ENCODE results near the gene ZNF641. TPM values are rescaled to one million over a fixed set of nuclear protein-coding genes. Genes with fewer than 3 reads are reported as not detected.

Gene ZNF641
- polyA plus RNA-seq, 2 of the 4 experiments (the other 2 are of a cell fraction), result 9.1 to 11.8 TPM

DNA sequence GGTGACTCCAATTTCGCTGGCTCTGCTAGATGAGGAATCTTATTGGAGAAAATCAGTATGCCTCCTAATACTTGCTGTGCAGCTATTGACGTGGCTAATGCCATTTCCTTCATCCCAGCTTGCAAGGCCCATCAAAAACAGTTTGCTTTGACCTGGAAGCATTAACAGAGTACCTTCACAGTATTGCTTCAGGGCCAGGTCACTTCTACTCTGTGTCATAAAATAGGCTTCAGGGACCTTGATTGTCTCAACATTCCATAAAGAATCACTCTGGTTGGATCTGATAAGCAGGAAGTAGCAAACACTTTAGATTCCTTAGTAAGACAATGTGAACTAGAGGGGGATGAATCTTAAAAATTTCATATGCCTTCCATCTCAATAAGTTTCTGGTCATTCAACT lies 26.9 kb upstream of the ZNF641 start:
- Histone ChIP-seq H3K4me2 (no peak overlapping the region), H3K4me3 (no peak overlapping the region), H3K27ac (no peak overlapping the region), H3K9me3 (peaks cover 2% of the 10 kb centered on the region; the same call in 1 of the 3 replicates), H3K4me1 (no peaks in the 10 kb centered on the region)
- no peak for DNase-seq (ENCODE audit: low read depth in 1 of 2, low spot score in 1 of 2)
- WGBS (ENCODE audit: missing lambda C conversion rate), result 0% methylated on average over 2 of the region's 2 CpGs
- ATAC-seq, result no peak
- ChIA-PET CTCF (no interaction called here), POLR2A (no interaction called here)
- TF ChIP-seq ZC3H11A (IDR thresholded peaks at IDR 0.05), result no peak
- TF ChIP-seq MAFK (IDR thresholded peaks at IDR 0.05; ENCODE audit: partially characterized antibody), result no peak
- no peak for TF ChIP-seq NPAS2 (CRISPR knock-in tag; IDR thresholded peaks at IDR 0.05; ENCODE audit: borderline replicate concordance)
- TF ChIP-seq, protein P1, sequence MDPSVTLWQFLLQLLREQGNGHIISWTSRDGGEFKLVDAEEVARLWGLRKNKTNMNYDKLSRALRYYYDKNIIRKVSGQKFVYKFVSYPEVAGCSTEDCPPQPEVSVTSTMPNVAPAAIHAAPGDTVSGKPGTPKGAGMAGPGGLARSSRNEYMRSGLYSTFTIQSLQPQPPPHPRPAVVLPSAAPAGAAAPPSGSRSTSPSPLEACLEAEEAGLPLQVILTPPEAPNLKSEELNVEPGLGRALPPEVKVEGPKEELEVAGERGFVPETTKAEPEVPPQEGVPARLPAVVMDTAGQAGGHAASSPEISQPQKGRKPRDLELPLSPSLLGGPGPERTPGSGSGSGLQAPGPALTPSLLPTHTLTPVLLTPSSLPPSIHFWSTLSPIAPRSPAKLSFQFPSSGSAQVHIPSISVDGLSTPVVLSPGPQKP (IDR thresholded peaks at IDR 0.05; ENCODE audit: low read depth, low read length), result no peak
- TF ChIP-seq, protein P2, sequence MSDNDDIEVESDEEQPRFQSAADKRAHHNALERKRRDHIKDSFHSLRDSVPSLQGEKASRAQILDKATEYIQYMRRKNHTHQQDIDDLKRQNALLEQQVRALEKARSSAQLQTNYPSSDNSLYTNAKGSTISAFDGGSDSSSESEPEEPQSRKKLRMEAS (IDR thresholded peaks at IDR 0.05), result no peak
- TF ChIP-seq, protein P3, sequence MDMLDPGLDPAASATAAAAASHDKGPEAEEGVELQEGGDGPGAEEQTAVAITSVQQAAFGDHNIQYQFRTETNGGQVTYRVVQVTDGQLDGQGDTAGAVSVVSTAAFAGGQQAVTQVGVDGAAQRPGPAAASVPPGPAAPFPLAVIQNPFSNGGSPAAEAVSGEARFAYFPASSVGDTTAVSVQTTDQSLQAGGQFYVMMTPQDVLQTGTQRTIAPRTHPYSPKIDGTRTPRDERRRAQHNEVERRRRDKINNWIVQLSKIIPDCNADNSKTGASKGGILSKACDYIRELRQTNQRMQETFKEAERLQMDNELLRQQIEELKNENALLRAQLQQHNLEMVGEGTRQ (IDR thresholded peaks at IDR 0.05), result no peak
- TF ChIP-seq, protein P4, sequence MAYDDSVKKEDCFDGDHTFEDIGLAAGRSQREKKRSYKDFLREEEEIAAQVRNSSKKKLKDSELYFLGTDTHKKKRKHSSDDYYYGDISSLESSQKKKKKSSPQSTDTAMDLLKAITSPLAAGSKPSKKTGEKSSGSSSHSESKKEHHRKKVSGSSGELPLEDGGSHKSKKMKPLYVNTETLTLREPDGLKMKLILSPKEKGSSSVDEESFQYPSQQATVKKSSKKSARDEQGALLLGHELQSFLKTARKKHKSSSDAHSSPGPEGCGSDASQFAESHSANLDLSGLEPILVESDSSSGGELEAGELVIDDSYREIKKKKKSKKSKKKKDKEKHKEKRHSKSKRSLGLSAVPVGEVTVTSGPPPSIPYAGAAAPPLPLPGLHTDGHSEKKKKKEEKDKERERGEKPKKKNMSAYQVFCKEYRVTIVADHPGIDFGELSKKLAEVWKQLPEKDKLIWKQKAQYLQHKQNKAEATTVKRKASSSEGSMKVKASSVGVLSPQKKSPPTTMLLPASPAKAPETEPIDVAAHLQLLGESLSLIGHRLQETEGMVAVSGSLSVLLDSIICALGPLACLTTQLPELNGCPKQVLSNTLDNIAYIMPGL (CRISPR knock-in tag; IDR thresholded peaks at IDR 0.05; ENCODE audit: borderline replicate concordance), result no peak
- no peak for FAIRE-seq

DNA sequence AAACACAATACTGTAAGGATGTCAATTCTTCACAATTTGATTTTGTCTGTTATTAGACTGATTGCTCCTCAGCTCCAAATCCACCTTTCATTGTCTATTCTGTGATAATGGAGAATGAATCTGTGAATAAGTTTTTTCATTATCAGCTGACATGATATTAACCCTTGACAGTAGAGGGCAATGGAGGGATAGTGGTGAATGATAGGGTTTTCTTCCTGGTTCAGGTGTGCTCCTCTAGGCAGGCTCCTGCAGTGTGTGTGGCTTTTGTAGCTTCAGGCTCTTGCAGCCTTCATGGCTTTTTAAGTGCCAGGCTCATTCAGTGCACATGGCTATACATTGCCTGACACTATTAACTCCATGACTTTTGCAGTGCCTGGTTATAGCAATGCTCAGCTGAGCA lies 23.4 kb upstream of the ZNF641 start:
- Histone ChIP-seq H3K27ac (no peak overlapping the region), H3K4me1 (no peaks in the 10 kb centered on the region), H3K4me3 (no peak overlapping the region), H3K9me3 (no peaks in the 10 kb centered on the region), H3K4me2 (no peak overlapping the region)
- no peak for DNase-seq (ENCODE audit: low read depth in 1 of 2, low spot score in 1 of 2)
- no peak for ATAC-seq
- CTCF ChIA-PET, result no interaction called here
- FAIRE-seq, result peak; percentile 36
- POLR2A ChIA-PET, result no interaction called here
- TF ChIP-seq JUN (IDR thresholded peaks at IDR 0.05) (no peak), GATA3 (IDR thresholded peaks at IDR 0.05; ENCODE audit: borderline replicate concordance) (no peak), FOSL2 (IDR thresholded peaks at IDR 0.05) (no peak), FOSL2 (CRISPR knock-in tag; IDR thresholded peaks at IDR 0.05) (no peak), ZSCAN20 (CRISPR knock-in tag; IDR thresholded peaks at IDR 0.05) (no peak), EHMT2 (IDR thresholded peaks at IDR 0.05; ENCODE audit: low read depth) (no peak), POLR2A (IDR thresholded peaks at IDR 0.05; ENCODE audit: low read length) (no peak), CBX8 (IDR thresholded peaks at IDR 0.05) (no peak), RFX5 (IDR thresholded peaks at IDR 0.05) (no peak)
- TF ChIP-seq, protein P5, sequence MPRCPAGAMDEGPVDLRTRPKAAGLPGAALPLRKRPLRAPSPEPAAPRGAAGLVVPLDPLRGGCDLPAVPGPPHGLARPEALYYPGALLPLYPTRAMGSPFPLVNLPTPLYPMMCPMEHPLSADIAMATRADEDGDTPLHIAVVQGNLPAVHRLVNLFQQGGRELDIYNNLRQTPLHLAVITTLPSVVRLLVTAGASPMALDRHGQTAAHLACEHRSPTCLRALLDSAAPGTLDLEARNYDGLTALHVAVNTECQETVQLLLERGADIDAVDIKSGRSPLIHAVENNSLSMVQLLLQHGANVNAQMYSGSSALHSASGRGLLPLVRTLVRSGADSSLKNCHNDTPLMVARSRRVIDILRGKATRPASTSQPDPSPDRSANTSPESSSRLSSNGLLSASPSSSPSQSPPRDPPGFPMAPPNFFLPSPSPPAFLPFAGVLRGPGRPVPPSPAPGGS (IDR thresholded peaks at IDR 0.05), result no peak
- TF ChIP-seq, protein P3 (IDR thresholded peaks at IDR 0.05), result no peak

DNA sequence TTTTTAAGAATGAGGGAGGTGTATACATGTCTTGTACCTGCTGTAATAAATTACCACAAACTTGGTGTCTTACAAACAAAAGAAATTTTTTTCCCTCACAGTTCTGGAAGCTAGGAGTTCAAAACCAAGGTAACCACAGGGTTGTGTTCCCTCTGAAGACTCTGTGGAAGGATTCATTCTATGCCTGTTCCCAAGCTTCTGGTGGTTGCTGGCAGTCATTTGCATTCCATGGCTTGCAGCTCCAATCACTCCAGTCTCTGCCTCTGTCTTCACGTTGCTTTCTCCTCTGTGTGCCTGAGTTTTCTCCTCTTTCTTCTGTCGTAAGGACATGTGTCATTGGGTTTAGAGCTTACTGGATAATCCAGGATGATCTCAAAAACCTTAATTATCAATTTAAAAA lies 15.4 kb upstream of the ZNF641 start:
- no peaks in the 10 kb centered on the region for H3K4me1 ChIP-seq
- no peak overlapping the region for H3K4me3 ChIP-seq
- POLR2A ChIA-PET, result no interaction called here
- no peak overlapping the region for H3K27ac ChIP-seq
- ATAC-seq (no peak), FAIRE-seq (no peak), DNase-seq (ENCODE audit: low read depth in 1 of 2, low spot score in 1 of 2) (no peak)
- no peak for TF ChIP-seq KDM1A (IDR thresholded peaks at IDR 0.05; ENCODE audit: low read depth)
- no peak for TF ChIP-seq SMC3 (IDR thresholded peaks at IDR 0.05)
- TF ChIP-seq CHD4 (IDR thresholded peaks at IDR 0.05; ENCODE audit: borderline replicate concordance), result no peak
- TF ChIP-seq TFCP2L1 (CRISPR knock-in tag; IDR thresholded peaks at IDR 0.05), result no peak
- TF ChIP-seq RAD21 (conservative IDR thresholded peaks at IDR 0.05 in 1 of 2, IDR thresholded peaks at IDR 0.05 in 1 of 2), result no peak
- no peak for TF ChIP-seq RARB (CRISPR knock-in tag; IDR thresholded peaks at IDR 0.05)
- CTCF ChIA-PET, result interaction anchor here (1.2 to 1.6 kb wide), 2 partner anchors 10 to 176 kb away, joined by 3 to 4 read pairs; no protein-coding TSS in a partner anchor
- no peak overlapping the region for H3K4me2 ChIP-seq
- H3K9me3 ChIP-seq, result no peaks in the 10 kb centered on the region
- WGBS (ENCODE audit: missing lambda C conversion rate), result 37% methylated on average over 2 of the region's 2 CpGs

Measured in A549 (cell line).